Tibial artery (tissue), 4 donors: ENCODE data around the gene CAMK2B.

Source experiments
- DNase-seq, 2 donors: peaks; one replicate each; pipeline ENCODE4 v3.0.0-alpha.2; 2019
- H3K27ac ChIP-seq, 2 donors: fragments of 200-600 bp; sonication (generic) in 1 of 2; 1 replicate in 1 of 2; 2 replicates in 1 of 2; pipeline ENCODE4 v1.5.1; 2018 to 2019; ENCODE audit warnings: mild to moderate bottlenecking in 1 of 2
- H3K27me3 ChIP-seq, 2 donors: fragments of 200-600 bp; sonication (generic) in 1 of 2; one replicate each; pipeline versions ENCODE4 v1.5.1 to v1.6.0; 2016 to 2019
- H3K36me3 ChIP-seq, 3 donors: fragments of 200-600 bp; sonication (generic) in 2 of 3; one replicate each; pipeline ENCODE4 v1.5.1; 2016 to 2019; ENCODE audit warnings: mild to moderate bottlenecking in 2 of 3
- H3K4me1 ChIP-seq, 4 donors: fragments of 200-600 bp; sonication (generic) in 2 of 4; 1 replicate in 3 of 4; 2 replicates in 1 of 4; pipeline ENCODE4 v1.5.1; 2016 to 2019
- H3K4me3 ChIP-seq, 2 donors: fragments of 200-600 bp; sonication (generic) in 1 of 2; 1 replicate in 1 of 2; 2 replicates in 1 of 2; pipeline ENCODE4 v1.5.1; 2018 to 2019; ENCODE audit warnings: mild to moderate bottlenecking in 2 of 2
- H3K9me3 ChIP-seq, 3 donors: fragments of 200-600 bp; sonication (generic) in 1 of 3; one replicate each; pipeline ENCODE4 v1.5.1; 2016 to 2019
- CTCF ChIP-seq, 2 experiments: fragments of 200-600 bp in 1 of 2; fragments of 450-650 bp in 1 of 2; IDR thresholded peaks; one replicate each; pipeline ENCODE4 v1.5.1; 2017 to 2019; ENCODE audit warnings: antibody characterized with exemption in 2 of 2, mild to moderate bottlenecking in 1 of 2, moderate library complexity in 1 of 2
- intact Hi-C: fragments of 100-400 bp; cut with DNase I; formaldehyde crosslinking; loops from one replicate; pipeline ENCODE4 v1.15.0; 2023; ENCODE audit warnings: low total_unique reads

CAMK2B gene

GRCh38 chr7:44348300-44348699 lies 22.9 kb upstream of the CAMK2B start:
- Histone ChIP-seq H3K27ac (no peak overlapping the region), H3K36me3 (no peaks in the 10 kb centered on the region), H3K4me3 (no peak overlapping the region), H3K27me3 (peaks cover 0 to 16% of the 10 kb centered on the region in 2 donors), H3K9me3 (peaks cover 0 to 6% (median 3%) of the 10 kb centered on the region in 3 donors), H3K4me1 (no peaks in the 10 kb centered on the region)
- no peak for DNase-seq
- no peak for TF ChIP-seq CTCF (IDR thresholded peaks at IDR 0.05)
- intact Hi-C loops: no loop called here

DNA sequence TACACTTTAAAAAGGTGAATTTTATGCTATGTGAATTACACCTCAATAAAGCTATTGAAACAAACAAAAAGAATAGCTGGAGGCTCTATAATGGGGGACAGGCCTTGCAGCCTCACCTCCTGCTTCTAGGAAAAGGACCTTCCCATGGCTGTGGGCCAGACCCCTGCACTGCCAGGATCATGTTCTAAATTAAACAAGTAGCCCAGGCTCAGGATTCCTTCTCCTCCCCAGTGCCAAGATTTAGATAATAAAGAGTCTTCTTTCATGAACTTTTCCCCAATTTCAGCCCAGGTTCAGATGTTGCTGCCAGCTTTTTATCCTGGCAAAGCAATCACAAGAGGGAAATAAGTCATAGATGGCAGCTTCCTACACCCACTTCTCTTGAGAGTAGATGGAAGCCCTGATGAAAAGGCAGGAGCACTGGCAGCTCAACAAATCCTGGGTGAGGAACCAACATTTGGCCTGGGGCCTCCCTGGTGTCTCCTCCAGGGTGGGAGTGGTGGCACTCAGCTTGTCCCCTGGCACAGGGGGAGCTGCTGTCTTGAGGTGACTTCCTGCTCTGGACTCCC lies 22.2 kb upstream of the CAMK2B start:
- H3K4me1 ChIP-seq: no peaks in the 10 kb centered on the region
- no peak overlapping the region for H3K27ac ChIP-seq
- no peaks in the 10 kb centered on the region for H3K36me3 ChIP-seq
- H3K9me3 ChIP-seq: peaks cover 0 to 6% (median 3%) of the 10 kb centered on the region in 3 donors
- TF ChIP-seq CTCF (IDR thresholded peaks at IDR 0.05): no peak
- DNase-seq: no peak
- intact Hi-C loops: no loop called here
- peaks cover 0 to 16% of the 10 kb centered on the region in 2 donors for H3K27me3 ChIP-seq
- no peak overlapping the region for H3K4me3 ChIP-seq

DNA sequence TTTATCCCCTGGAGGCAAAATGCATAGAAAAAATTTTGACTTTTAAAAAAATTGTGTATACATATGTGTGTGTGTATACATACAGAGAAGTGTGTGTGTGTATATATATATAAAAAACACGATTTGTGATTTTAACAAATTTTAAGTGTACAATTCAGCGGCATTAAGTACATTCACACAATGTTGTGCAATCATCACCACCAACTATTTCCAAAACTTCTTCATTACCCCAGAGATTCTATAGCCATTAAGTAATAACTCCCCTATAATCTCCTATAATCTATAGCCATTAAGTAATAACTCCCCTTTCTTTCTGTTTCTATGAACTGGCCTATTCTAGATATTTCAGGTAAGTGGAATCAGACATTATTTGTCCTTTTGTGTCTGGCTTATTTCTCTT lies 20.7 kb upstream of the CAMK2B start:
- no peaks in the 10 kb centered on the region for H3K36me3 ChIP-seq
- peaks cover 0 to 16% of the 10 kb centered on the region in 2 donors for H3K27me3 ChIP-seq
- H3K4me1 ChIP-seq: no peaks in the 10 kb centered on the region
- H3K4me3 ChIP-seq: no peak overlapping the region
- DNase-seq: no peak
- intact Hi-C loops: no loop called here
- H3K27ac ChIP-seq: no peak overlapping the region
- peaks cover 0 to 3% (median 3%) of the 10 kb centered on the region in 3 donors for H3K9me3 ChIP-seq
- TF ChIP-seq CTCF (IDR thresholded peaks at IDR 0.05): no peak

DNA sequence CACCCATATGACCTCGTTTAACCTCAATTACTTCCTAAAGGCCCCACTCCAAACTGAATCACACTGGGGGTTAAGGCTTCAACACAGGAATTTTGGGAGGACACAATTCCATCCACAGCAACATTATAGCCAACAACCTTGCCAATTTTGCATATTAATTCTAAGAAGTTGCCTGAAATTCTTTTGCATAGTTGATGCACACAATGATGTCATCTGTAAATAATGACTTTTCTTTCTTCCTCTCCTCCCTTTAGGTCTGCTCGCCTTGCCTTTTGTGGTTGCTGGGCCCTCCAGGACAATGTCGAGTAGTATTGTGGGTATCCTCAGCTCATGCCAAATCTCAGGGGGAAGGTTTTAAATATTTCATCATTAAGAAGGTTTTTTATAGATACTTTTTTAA lies 16.0 kb upstream of the CAMK2B start:
- H3K36me3 ChIP-seq: no peaks in the 10 kb centered on the region
- DNase-seq: no peak
- H3K4me3 ChIP-seq: no peak overlapping the region
- no peak for TF ChIP-seq CTCF (IDR thresholded peaks at IDR 0.05)
- intact Hi-C loops: no loop called here
- no peaks in the 10 kb centered on the region for H3K27me3 ChIP-seq
- H3K9me3 ChIP-seq: peaks cover 0 to 5% (median 0%) of the 10 kb centered on the region in 3 donors
- H3K4me1 ChIP-seq: no peaks in the 10 kb centered on the region
- no peak overlapping the region for H3K27ac ChIP-seq

DNA sequence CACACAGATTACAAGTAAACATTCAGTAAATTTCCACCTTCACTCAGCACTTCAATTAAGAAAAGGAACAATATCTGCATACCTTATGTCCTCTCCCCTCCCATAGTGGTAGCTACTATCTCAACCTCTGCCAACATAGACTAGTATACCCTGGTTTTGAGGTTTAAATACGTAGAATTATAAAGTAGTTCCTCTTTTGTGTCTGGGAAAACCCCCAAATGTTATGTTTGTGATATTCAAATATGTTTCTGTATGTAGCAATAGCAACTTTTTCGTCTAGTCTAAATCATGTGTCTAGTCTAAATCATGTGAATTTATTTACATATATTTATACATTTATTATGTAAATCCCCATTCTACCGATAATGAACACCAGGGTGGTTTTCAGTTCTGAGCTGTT lies 13.2 kb upstream of the CAMK2B start:
- no peaks in the 10 kb centered on the region for H3K27me3 ChIP-seq
- peaks cover 0 to 5% (median 0%) of the 10 kb centered on the region in 3 donors for H3K9me3 ChIP-seq
- DNase-seq: no peak
- H3K27ac ChIP-seq: no peak overlapping the region
- intact Hi-C loops: no loop called here
- peaks cover 0 to 6% (median 3%) of the 10 kb centered on the region in 4 donors for H3K4me1 ChIP-seq
- no peaks in the 10 kb centered on the region for H3K36me3 ChIP-seq
- H3K4me3 ChIP-seq: no peak overlapping the region
- no peak for TF ChIP-seq CTCF (IDR thresholded peaks at IDR 0.05)

- Histone ChIP-seq H3K36me3 (no peaks in the 10 kb centered on the region), H3K4me3 (no peak overlapping the region), H3K27ac (no peak overlapping the region), H3K9me3 (peaks cover 0 to 5% (median 0%) of the 10 kb centered on the region in 3 donors), H3K27me3 (no peaks in the 10 kb centered on the region), H3K4me1 (peaks cover 0 to 11% (median 5%) of the 10 kb centered on the region in 4 donors)
- no peak for TF ChIP-seq CTCF (IDR thresholded peaks at IDR 0.05)
- intact Hi-C loops: no loop called here
- no peak for DNase-seq
Measured at GRCh38 chr7:44336491-44336890, 11.1 kb upstream of the CAMK2B start.
